OCI-LY7 (cell line): ENCODE data around the gene MRPL55. TPM values are rescaled to one million over a fixed set of nuclear protein-coding genes. Genes with fewer than 3 reads are reported as not detected.

Source experiments
- BruUV-seq: library from RNA; stranded (reverse); fragments of 400-500 nt; replicated peaks from 2 replicates; lab custom pipeline; 2021; lab: Mats Ljungman, UMichigan
- CTCF ChIA-PET: fragments of 300-600 bp; sonication (Branson Sonifier 250); formaldehyde crosslinking; loops from one replicate; lab custom pipeline; 2022; ENCODE audit warnings: antibody characterized with exemption; ENCODE audit not compliant: unreplicated experiment; lab: Charles Lee
- POLR2A ChIA-PET: fragments of 300-600 bp; sonication (Branson Sonifier 250); formaldehyde crosslinking; loops from one replicate; lab custom pipeline; 2022; ENCODE audit warnings: antibody characterized with exemption; lab: Charles Lee
- DNase-seq: peaks from one replicate; pipeline ENCODE4 v3.0.0-alpha.2; 2015; ENCODE audit warnings: low spot score
- H2AFZ ChIP-seq: fragments of 200-600 bp; sonication (generic), shearing (Covaris generic); 2 replicates; pipeline ENCODE4 v1.6.1; 2014; ENCODE audit warnings: mild to moderate bottlenecking, antibody characterized with exemption, low read length, moderate library complexity
- H3K27ac ChIP-seq: fragments of 200-600 bp; sonication (generic); 2 replicates; pipeline ENCODE4 v1.5.1; 2014; ENCODE audit warnings: mixed run types, low read depth, mild to moderate bottlenecking, moderate library complexity, low read length, inconsistent platforms; ENCODE audit not compliant: poor library complexity, severe bottlenecking
- H3K36me3 ChIP-seq: fragments of 200-600 bp; sonication (generic); 2 replicates; pipeline ENCODE4 v1.6.1; 2014; ENCODE audit warnings: mild to moderate bottlenecking, antibody characterized with exemption, low read length, moderate library complexity, mixed read lengths; ENCODE audit not compliant: insufficient read depth
- H3K4me1 ChIP-seq: fragments of 200-600 bp; sonication (generic); 2 replicates; pipeline ENCODE4 v1.5.1; 2014; ENCODE audit warnings: mild to moderate bottlenecking, low read length; ENCODE audit not compliant: insufficient read depth, poor library complexity, severe bottlenecking
- H3K4me2 ChIP-seq: fragments of 200-600 bp; sonication (generic); 2 replicates; pipeline ENCODE4 v1.6.1; 2014; ENCODE audit warnings: mild to moderate bottlenecking, low read length
- H3K4me3 ChIP-seq: fragments of 200-600 bp; sonication (generic); 2 replicates; pipeline ENCODE4 v1.5.1; 2014; ENCODE audit warnings: mild to moderate bottlenecking, low read depth, low read length; ENCODE audit not compliant: poor library complexity, severe bottlenecking
- H3K79me2 ChIP-seq: fragments of 200-600 bp; sonication (generic); 2 replicates; pipeline ENCODE4 v1.6.1; 2016; ENCODE audit warnings: low read depth, mild to moderate bottlenecking, low read length, moderate library complexity, mixed read lengths; ENCODE audit not compliant: insufficient read depth
- H3K9me2 ChIP-seq: fragments of 200-600 bp; sonication (generic); 2 replicates; pipeline ENCODE4 v1.6.1; 2016; ENCODE audit warnings: mild to moderate bottlenecking, low read length, mixed read lengths; ENCODE audit not compliant: insufficient read depth
- H3K9me3 ChIP-seq: fragments of 200-600 bp; sonication (generic); 2 replicates; pipeline ENCODE4 v1.6.1; 2014; ENCODE audit warnings: mild to moderate bottlenecking, mixed run types, low read length, mixed read lengths
- H4K20me1 ChIP-seq: fragments of 200-600 bp; sonication (generic); 2 replicates; pipeline ENCODE4 v1.6.1; 2014; ENCODE audit warnings: mild to moderate bottlenecking, antibody characterized with exemption, low read length, moderate library complexity, mixed read lengths; ENCODE audit not compliant: insufficient read depth
- CTCF ChIP-seq: fragments of 200-600 bp; sonication (generic); conservative IDR thresholded peaks from 2 replicates; pipeline ENCODE4 v1.5.1; 2014; ENCODE audit warnings: mild to moderate bottlenecking, antibody characterized with exemption, low read length, moderate library complexity, mixed read lengths
- EZH2phosphoT487 ChIP-seq: fragments of 200-600 bp; sonication (generic); IDR thresholded peaks from 2 replicates; pipeline ENCODE4 v1.6.1; 2018; ENCODE audit warnings: low read depth, borderline replicate concordance, mild to moderate bottlenecking, mixed run types, antibody characterized with exemption, low read length, moderate library complexity, mixed read lengths
- intact Hi-C: fragments of 100-400 bp; cut with micrococcal nuclease; formaldehyde crosslinking; loops from one replicate; pipeline ENCODE4 v1.10.0; 2022; ENCODE audit not compliant: unreplicated experiment
- total RNA-seq, 2 experiments: library from RNA; depleted of rRNA in 1 of 2; stranded (reverse); fragments of >200 nt in 1 of 2; shearing (Covaris generic) in 1 of 2; gene quantifications; 2 replicates each; pipeline ENCODE4 v1.2.3, GENCODE V29; 2014 to 2022

Gene MRPL55
- total RNA-seq, 2 experiments from 2014 or later: 50.0 to 92.8 TPM

- H3K36me3 ChIP-seq: no peaks in the 10 kb centered on the region
- no peak overlapping the region for H3K27ac ChIP-seq
- peaks cover 5% of the 10 kb centered on the region for H3K4me1 ChIP-seq
- H3K9me2 ChIP-seq: no peaks in the 10 kb centered on the region
- no peak for DNase-seq
- H3K9me3 ChIP-seq: no peaks in the 10 kb centered on the region
- no peaks in the 10 kb centered on the region for H4K20me1 ChIP-seq
- H2AFZ ChIP-seq: no peak overlapping the region
- CTCF ChIA-PET: no interaction called here
- H3K4me2 ChIP-seq: no peak overlapping the region
- POLR2A ChIA-PET: no interaction called here
- intact Hi-C loops: no loop called here
- H3K4me3 ChIP-seq: no peak overlapping the region
- no peaks in the 10 kb centered on the region for H3K79me2 ChIP-seq
- no peak for TF ChIP-seq EZH2phosphoT487
- TF ChIP-seq CTCF: no peak
- no TSS peak for BruUV-seq
Observed at GRCh38 chr1:228063251-228064191, 45.6 kb downstream of the MRPL55 start.

DNA sequence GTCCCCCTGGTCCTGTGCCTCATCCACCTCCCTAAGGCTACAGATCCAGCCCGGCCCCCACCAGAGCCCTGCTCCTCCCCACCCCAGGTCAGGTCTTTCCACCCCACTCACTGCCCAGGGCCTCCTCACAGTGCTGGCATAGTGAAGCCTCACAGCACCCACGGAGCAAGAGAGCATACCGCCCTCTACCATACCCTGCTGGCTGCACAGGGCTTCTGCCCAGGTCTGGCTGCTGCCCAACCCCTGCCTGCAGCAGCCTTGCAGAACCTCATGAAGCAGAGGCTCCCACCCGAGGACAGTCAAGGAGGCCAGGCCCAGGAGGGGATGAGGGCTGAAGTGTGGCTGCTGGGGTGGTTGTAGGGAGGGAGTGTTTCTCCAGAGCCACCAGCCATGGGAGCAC, 46.3 kb downstream of the MRPL55 start:
- no TSS peak for BruUV-seq
- intact Hi-C loops: no loop called here
- peaks cover 5% of the 10 kb centered on the region for H3K4me1 ChIP-seq
- H3K9me2 ChIP-seq: no peaks in the 10 kb centered on the region
- ChIA-PET POLR2A (no interaction called here), CTCF (no interaction called here)
- H3K4me2 ChIP-seq: no peak overlapping the region
- H3K9me3 ChIP-seq: no peaks in the 10 kb centered on the region
- H3K36me3 ChIP-seq: no peaks in the 10 kb centered on the region
- H3K27ac ChIP-seq: no peak overlapping the region
- TF ChIP-seq CTCF (no peak), EZH2phosphoT487 (no peak)
- no peaks in the 10 kb centered on the region for H4K20me1 ChIP-seq
- H3K4me3 ChIP-seq: no peak overlapping the region
- no peak overlapping the region for H2AFZ ChIP-seq
- no peak for DNase-seq
- H3K79me2 ChIP-seq: no peaks in the 10 kb centered on the region
